ENCODE measurements around the gene MAL.

Gene MAL

GRCh38 chr2:95025406-95026319 is at the start of gene MAL:
MAL (plus strand) TSS chr2:95025708; CDS start chr2:95025793, 85 bp downstream.
- H3K27ac ChIP-seq: no peak within 1 kb of the TSS
- TF ChIP-seq ZFX (IDR thresholded peaks at IDR 0.05) (no peak), CTCF (conservative IDR thresholded peaks at IDR 0.05) (no peak)

GRCh38 chr2:94977826-94978225 is 47.7 kb upstream of the MAL start:
- TF ChIP-seq ZFX (IDR thresholded peaks at IDR 0.05) (no peak), CTCF (conservative IDR thresholded peaks at IDR 0.05) (no peak)
- no peak overlapping the region for H3K27ac ChIP-seq

- H3K27ac ChIP-seq: peak overlapping the region; percentile 79; the same call in 1 of the 2 replicates
- TF ChIP-seq ZFX (IDR thresholded peaks at IDR 0.05): no peak
Observed at GRCh38 chr2:94978917-94979316, 46.6 kb upstream of the MAL start.

GRCh38 chr2:94979406-94980375 is 45.8 kb upstream of the MAL start:
- peak overlapping the region; percentile 79 for H3K27ac ChIP-seq
- TF ChIP-seq CTCF (conservative IDR thresholded peaks at IDR 0.05): no peak
- TF ChIP-seq ZFX (IDR thresholded peaks at IDR 0.05): no peak

- TF ChIP-seq CTCF (conservative IDR thresholded peaks at IDR 0.05) (no peak), ZFX (IDR thresholded peaks at IDR 0.05) (no peak)
- H3K27ac ChIP-seq: peak overlapping the region; percentile 79
Observed at GRCh38 chr2:94980406-94980805, 45.1 kb upstream of the MAL start.

GRCh38 chr2:94982156-94982555 is 43.4 kb upstream of the MAL start:
- TF ChIP-seq CTCF (conservative IDR thresholded peaks at IDR 0.05): no peak
- TF ChIP-seq ZFX (IDR thresholded peaks at IDR 0.05): no peak
- no peak overlapping the region for H3K27ac ChIP-seq

GRCh38 chr2:94982675-94983074 is 42.8 kb upstream of the MAL start:
- H3K27ac ChIP-seq: no peak overlapping the region
- TF ChIP-seq CTCF (conservative IDR thresholded peaks at IDR 0.05) (no peak), ZFX (IDR thresholded peaks at IDR 0.05) (no peak)

Data from C4-2B (cell line).